Mucosa of rectum (tissue), 2 donors: ENCODE data around the gene CR1L.
"Not testable (repeated sequence)": the region's sequence is repeated elsewhere in the genome, so short reads cannot be mapped to it uniquely, and the experiment has no call there.

ENCODE experiments used
- H3K27ac ChIP-seq, 2 donors: one replicate each; pipeline ENCODE4 v1.7.0; 2013; ENCODE audit warnings: inconsistent platforms in 2 of 2, low read depth in 2 of 2, low read length in 2 of 2
- H3K27me3 ChIP-seq, 2 donors: one replicate each; pipeline ENCODE4 v1.7.0; 2013; ENCODE audit warnings: low read length in 2 of 2; ENCODE audit not compliant: control insufficient read depth in 2 of 2, insufficient read depth in 2 of 2
- H3K36me3 ChIP-seq, 2 donors: one replicate each; pipeline ENCODE4 v1.7.0; 2013; ENCODE audit warnings: low read length in 2 of 2; ENCODE audit not compliant: control insufficient read depth in 2 of 2, insufficient read depth in 2 of 2
- H3K4me1 ChIP-seq, 2 donors: one replicate each; pipeline ENCODE4 v1.7.0; 2013; ENCODE audit warnings: low read length in 2 of 2, mild to moderate bottlenecking in 1 of 2; ENCODE audit not compliant: control insufficient read depth in 2 of 2, insufficient read depth in 2 of 2
- H3K4me3 ChIP-seq, 2 donors: one replicate each; pipeline ENCODE4 v1.7.0; 2013; ENCODE audit warnings: low read length in 2 of 2
- H3K9ac ChIP-seq, 2 donors: one replicate each; pipeline ENCODE4 v1.7.0; 2013; ENCODE audit warnings: low read length in 2 of 2, low read depth in 1 of 2, mild to moderate bottlenecking in 1 of 2
- H3K9me3 ChIP-seq, 2 donors: one replicate each; pipeline ENCODE4 v1.7.0; 2013; ENCODE audit warnings: low read length in 2 of 2; ENCODE audit not compliant: control insufficient read depth in 2 of 2
- donor health status: healthy.
- donor health status: Normal muscosa, but diverticular disease.

Gene CR1L

DNA sequence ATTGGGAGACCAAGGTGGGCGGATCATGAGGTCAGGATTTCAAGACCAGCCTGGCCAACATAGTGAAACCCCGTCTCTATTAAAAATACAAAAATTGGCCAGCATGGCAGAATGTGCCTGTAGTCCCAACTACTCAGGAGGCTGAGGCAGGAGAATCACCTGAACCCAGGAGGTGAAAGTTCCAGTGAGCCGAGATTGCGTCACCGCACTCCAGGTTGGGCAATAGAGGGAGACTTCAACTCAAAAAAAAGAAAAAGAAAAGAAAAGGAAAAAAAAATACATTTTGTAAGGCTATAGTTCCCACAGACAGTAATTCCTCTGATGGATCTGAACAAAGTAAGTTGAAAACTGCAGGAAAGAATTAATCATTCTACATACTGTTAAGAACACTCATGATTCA, 58.8 kb downstream of the CR1L start:
- no peaks in the 10 kb centered on the region for H3K9me3 ChIP-seq
- no peaks in the 10 kb centered on the region for H3K4me1 ChIP-seq
- H3K27me3 ChIP-seq = no peaks in the 10 kb centered on the region
- no peak overlapping the region for H3K27ac ChIP-seq
- H3K9ac ChIP-seq = no peak overlapping the region
- no peak overlapping the region for H3K4me3 ChIP-seq
- H3K36me3 ChIP-seq = no peaks in the 10 kb centered on the region

DNA sequence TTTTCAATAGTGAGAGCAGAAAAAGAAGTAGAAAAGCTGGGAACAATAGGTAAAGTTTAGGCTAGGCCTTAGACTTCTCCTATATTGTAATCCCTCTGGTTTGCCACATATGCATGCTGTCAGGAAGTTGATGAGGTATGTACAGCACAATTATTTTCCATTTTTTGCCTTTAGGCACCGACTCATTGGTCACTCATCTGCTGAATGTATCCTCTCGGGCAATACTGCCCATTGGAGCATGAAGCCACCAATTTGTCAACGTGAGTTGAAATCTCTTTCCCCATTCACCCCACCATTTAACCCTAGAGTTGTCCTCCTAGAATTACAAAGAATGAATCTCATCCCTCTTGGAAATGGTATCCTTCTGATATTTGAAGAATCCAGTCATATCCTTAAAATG, 63.1 kb downstream of the CR1L start:
- H3K36me3 ChIP-seq, H3K9ac ChIP-seq, H3K4me1 ChIP-seq: not testable (repeated sequence)

DNA sequence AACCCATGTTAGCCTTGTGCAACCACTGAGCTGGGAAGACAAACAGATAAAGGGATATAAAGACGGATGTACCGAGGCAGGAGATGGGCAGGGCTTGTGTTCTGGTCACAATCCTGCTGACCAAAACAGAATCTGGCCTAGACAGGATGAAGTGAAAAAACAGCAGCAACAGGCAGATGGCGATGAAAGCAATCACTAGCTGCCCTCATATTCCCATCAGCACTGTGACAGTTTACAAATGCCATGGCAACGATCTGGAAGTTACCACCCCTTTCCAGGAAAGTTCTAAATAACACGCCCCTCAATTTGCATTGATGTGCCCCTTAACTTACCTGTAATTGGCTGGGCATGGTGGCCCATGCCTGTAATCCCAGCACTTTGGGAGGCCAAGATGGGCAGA, 66.4 kb downstream of the CR1L start:
- H3K9ac ChIP-seq = no peak overlapping the region
- H3K4me1 ChIP-seq = no peaks in the 10 kb centered on the region
- no peaks in the 10 kb centered on the region for H3K9me3 ChIP-seq
- no peaks in the 10 kb centered on the region for H3K27me3 ChIP-seq
- H3K36me3 ChIP-seq = no peaks in the 10 kb centered on the region
- H3K27ac ChIP-seq = no peak overlapping the region
- H3K4me3 ChIP-seq = no peak overlapping the region

More for the DNA sequence above, 63.1 kb downstream of the CR1L start:
- not testable (repeated sequence) for H3K4me3 ChIP-seq, H3K27me3 ChIP-seq, H3K27ac ChIP-seq, H3K9me3 ChIP-seq

DNA sequence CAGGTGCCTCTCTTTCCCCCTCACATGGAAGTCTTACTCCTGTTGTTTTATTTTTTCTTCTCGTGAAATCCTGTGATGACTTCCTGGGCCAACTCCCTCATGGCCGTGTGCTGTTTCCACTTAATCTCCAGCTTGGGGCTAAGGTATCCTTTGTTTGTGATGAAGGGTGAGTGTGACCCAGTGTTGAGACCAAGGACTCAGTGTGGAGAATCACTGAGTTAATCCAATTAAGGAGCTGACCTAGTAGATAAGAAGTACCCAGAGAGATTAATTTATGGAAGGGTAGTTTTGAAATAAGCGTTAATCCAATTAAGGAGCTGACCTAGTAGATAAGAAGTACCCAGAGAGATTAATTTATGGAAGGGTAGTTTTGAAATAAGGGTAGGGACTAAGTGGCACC, 67.8 kb downstream of the CR1L start:
- H3K4me1 ChIP-seq, H3K27me3 ChIP-seq, H3K36me3 ChIP-seq, H3K9ac ChIP-seq, H3K9me3 ChIP-seq, H3K4me3 ChIP-seq, H3K27ac ChIP-seq: not testable (repeated sequence)

DNA sequence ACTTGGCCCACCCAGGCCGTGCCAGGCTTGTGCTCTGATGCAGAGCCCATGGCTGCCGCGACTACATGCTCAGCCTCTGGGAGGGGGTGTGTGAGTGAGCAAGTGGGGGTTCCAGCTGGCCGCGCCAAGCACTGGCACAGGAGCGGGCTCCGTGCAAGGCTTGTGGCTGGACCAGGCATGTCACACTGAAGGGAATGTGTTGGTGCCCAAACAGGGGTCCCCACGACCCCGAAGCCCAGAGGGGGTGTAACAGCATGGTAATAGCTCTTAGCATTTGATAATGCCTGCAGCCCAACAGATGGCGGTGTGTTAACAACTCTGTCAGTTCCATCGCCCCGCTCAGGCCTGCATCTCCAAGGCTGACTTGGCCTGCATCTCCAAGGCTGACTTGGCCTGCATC, 68.6 kb downstream of the CR1L start:
- H3K27ac ChIP-seq = no peak overlapping the region
- H3K9ac ChIP-seq = no peak overlapping the region
- no peaks in the 10 kb centered on the region for H3K36me3 ChIP-seq
- no peaks in the 10 kb centered on the region for H3K27me3 ChIP-seq
- H3K4me3 ChIP-seq = no peak overlapping the region
- no peaks in the 10 kb centered on the region for H3K4me1 ChIP-seq
- H3K9me3 ChIP-seq = no peaks in the 10 kb centered on the region

DNA sequence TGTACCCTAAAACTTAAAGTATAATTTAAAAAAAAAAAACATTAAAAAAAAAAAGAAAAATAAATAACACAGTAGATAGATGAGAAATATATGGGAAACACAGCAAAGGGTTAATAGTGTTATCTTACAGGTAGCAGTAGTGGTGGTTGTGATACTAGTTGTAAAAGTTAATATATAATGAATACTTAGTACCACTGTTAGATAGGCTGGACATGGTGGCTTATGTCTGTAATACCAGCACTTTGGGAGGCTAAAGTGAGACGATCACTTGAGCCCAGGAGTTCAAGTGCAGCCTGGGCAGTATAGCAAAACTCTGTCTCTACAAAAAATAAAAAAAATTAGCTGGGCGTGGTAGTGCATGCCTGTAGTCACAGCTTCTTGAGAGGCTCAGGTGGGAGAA, 74.3 kb downstream of the CR1L start:
- H3K9ac ChIP-seq = no peak overlapping the region
- H3K4me3 ChIP-seq = no peak overlapping the region
- no peaks in the 10 kb centered on the region for H3K4me1 ChIP-seq
- no peaks in the 10 kb centered on the region for H3K27me3 ChIP-seq
- no peaks in the 10 kb centered on the region for H3K9me3 ChIP-seq
- no peak overlapping the region for H3K27ac ChIP-seq
- H3K36me3 ChIP-seq = no peaks in the 10 kb centered on the region

DNA sequence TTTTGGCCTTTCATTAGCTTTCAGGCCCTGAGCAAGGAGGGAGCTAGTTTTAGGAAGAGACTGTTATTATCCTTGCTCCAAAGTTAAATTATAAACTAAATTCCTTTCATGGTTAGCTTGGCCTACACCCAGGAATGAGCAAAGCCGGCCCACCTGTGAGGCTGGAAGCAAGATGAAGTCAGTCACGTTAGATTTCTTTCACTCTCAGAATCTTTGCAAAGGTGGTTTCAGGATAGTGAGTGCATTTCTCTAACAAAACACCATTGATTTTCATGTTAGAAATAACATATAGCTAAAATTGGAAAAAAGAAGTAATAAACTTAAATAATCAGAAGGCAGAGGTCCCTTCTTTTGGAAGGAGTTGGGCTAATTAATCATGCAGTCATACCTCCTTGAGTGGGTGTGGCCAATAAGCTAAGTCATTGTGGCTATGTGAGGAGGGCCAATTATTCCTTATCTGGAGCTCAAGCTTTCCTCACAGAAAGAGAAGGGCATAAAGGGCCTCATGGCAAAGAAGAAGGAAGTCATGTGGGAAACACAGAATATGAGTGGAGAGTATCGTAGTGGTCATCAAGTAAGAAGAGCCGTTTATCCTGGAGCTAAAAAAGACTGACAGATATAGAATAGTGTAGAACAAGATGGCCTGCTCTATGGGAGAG, 83.4 kb downstream of the CR1L start:
- not testable (repeated sequence) for H3K27me3 ChIP-seq, H3K9ac ChIP-seq, H3K4me1 ChIP-seq

DNA sequence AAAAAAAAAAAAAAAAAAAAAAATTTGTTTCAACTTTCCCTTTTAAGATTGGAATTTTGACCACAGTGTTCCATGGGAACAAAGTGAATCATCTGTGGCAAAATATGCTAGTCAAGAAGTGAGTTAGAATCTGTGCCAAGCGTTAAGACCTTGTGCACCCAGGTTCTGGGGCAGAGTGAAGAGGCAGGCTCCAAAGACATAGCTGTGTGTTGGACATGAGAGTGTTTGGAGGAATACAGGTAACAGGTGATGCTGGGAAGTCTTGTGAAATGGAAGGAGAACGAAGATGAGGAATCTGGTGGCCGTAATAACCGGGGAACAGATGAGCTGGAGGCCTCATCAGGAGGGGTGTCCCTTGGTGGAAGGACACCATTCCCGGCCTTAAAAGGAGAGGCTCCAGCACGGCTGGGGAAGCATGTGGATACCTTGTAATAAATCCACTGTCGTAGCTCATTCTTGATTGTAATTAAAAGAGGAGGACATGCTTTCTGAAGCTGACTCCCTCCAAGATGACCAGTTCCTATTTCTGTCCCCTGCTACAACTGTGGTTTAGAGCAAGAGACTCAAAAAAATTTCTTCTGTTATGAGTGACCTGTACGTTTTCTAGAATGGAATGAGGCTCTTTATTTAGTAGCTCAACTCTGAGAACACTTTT, 92.7 kb downstream of the CR1L start:
- not testable (repeated sequence) for H3K4me3 ChIP-seq, H3K9ac ChIP-seq, H3K27ac ChIP-seq, H3K9me3 ChIP-seq, H3K4me1 ChIP-seq, H3K36me3 ChIP-seq, H3K27me3 ChIP-seq

More for the DNA sequence above, 83.4 kb downstream of the CR1L start:
- H3K4me3 ChIP-seq, H3K9me3 ChIP-seq, H3K36me3 ChIP-seq, H3K27ac ChIP-seq: not testable (repeated sequence)

DNA sequence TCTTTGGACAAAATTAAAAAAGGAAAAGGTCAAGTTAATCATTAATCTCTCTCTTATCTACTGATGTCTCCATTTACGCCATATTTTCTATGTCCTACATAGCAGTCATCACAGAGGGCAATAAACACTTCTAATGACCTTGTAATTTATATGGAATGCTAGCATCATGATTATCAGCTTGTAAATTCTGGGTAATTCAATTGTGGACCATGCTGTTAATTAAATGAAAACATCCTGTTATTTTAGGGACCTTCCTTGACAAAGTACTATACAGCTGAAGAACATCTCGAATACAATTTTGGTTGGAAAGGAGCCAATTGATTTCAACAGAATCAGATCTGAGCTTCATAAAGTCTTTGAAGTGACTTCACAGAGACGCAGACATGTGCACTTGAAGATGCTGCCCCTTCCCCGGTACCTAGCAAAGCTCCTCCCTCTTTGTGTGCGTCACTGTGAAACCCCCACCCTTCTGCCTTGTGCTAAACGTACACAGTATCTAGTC, 93.3 kb downstream of the CR1L start:
- not testable (repeated sequence) for H3K36me3 ChIP-seq, H3K27ac ChIP-seq, H3K4me3 ChIP-seq, H3K9ac ChIP-seq, H3K4me1 ChIP-seq, H3K27me3 ChIP-seq, H3K9me3 ChIP-seq

DNA sequence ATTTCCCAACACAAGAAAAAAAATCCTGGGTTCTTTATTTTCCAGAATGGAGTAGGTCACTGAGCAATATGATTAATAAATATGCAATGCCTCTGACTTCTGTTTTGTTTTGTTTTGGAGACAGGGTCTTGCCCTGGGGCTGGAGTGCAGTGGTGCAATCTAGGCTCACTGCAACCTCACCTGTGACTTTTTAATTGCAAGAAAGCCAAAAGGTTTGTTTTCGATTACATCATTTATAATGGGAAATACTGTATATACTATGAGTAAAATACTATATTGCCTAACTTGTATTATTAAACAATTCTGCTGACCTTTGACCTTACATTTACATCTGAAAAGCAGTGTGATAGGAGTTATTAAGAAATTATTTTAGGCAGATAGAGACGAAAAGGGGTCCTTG, 95.3 kb downstream of the CR1L start:
- H3K4me3 ChIP-seq = no peak overlapping the region
- H3K27ac ChIP-seq = no peak overlapping the region
- no peak overlapping the region for H3K9ac ChIP-seq
- no peaks in the 10 kb centered on the region for H3K27me3 ChIP-seq
- no peaks in the 10 kb centered on the region for H3K4me1 ChIP-seq
- H3K36me3 ChIP-seq = no peaks in the 10 kb centered on the region
- H3K9me3 ChIP-seq = no peaks in the 10 kb centered on the region
